HG02973 (cell line): ENCODE results near the gene ANKRD33.

Source experiments
- ATAC-seq: cut with Tn5 transposase; IDR thresholded peaks from one replicate; pipeline ENCODE4 v1.9.1; 2021; ENCODE audit warnings: moderate library complexity; ENCODE audit not compliant: unreplicated experiment

Gene ANKRD33

GRCh38 chr12:51887476-51888315, at the start of gene ANKRD33:
ANKRD33 (plus strand) TSS chr12:51888103; CDS start chr12:51888187, 84 bp downstream.
- ATAC-seq: no peak

GRCh38 chr12:51838762-51839161, 49.1 kb upstream of the ANKRD33 start:
- no peak for ATAC-seq

GRCh38 chr12:51839310-51839947, 48.5 kb upstream of the ANKRD33 start:
- ATAC-seq: no peak

- no peak for ATAC-seq
Observed at GRCh38 chr12:51840966-51841365, 46.9 kb upstream of the ANKRD33 start.

DNA sequence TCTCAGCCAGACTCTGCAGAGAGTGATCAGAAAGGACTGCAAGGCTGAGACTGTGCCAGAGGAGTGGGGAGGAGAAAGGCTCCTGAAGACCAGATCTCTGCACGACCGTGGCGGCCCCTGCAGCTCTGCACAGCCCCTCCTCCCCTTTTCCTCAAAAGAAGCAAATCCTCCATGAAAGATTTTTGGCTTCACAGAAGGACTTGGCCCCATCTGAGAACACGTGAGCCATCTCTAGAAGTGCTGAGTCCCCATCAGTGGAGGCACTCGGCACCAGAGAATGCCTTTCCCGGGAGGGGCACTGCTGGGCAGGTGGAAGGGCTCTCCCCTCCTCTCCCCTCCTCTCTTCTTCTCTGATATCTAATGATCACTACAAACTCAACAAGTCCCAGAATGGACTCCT, 46.2 kb upstream of the ANKRD33 start:
- no peak for ATAC-seq

DNA sequence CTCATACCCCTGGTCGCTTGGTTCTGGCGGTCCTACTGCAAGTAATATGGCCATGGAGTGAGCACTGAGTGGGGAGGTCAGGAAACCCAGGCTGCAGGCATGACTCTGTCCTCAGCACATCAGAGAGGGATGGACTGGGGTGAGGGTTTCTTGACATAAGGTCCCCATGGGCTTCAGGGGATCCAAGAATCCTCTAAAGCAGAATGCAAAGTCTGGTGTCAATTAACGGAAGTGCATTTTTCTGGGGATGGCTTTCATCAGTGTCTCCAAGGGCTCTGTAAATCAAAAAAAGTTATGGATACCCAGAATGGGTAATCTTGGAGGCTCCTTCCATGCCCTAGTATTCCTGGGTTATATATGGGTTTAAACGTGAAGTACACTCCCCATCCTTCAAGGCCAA, 43.0 kb upstream of the ANKRD33 start:
- ATAC-seq: no peak

DNA sequence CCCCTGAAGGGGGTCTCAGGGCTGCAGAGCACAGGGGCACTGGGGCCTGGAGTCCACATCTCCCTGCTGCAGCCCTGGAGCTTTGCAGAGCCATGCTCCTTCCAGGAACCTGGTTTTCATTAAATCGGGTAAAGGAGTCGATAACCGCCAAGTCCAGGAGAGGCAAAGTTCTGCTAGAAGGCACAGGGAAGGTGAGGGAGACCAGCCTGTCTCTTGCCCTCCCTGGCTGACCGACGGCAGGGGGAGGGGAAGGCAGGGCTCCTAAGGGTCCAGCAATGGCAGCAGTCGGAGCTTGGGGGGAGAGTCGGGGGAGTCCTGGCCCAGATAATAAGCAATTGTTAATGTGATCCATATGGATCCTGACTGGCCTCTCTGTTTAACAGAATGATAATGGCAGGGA, 42.4 kb upstream of the ANKRD33 start:
- ATAC-seq: no peak

DNA sequence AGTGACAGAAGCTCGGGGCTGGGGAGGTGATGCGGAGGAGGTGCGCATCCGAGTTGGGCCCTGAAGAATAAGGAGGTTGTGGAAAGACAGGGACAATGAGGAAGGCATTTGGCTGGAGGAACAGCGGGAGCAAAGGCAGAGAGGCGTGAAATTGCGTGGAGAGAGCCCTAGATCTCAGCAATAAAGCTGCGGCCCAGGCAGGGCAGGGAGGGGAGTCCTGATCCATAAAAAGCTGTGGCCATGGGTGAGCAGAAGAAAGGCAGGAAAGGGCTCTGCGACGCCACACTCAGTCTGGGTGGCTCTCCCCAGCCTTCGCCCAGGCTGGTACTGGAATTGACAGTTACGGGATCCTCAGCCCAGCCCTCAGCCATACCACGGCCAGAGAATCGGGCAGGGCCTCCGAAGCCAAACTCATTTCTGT, 41.6 kb upstream of the ANKRD33 start:
- ATAC-seq: no peak

DNA sequence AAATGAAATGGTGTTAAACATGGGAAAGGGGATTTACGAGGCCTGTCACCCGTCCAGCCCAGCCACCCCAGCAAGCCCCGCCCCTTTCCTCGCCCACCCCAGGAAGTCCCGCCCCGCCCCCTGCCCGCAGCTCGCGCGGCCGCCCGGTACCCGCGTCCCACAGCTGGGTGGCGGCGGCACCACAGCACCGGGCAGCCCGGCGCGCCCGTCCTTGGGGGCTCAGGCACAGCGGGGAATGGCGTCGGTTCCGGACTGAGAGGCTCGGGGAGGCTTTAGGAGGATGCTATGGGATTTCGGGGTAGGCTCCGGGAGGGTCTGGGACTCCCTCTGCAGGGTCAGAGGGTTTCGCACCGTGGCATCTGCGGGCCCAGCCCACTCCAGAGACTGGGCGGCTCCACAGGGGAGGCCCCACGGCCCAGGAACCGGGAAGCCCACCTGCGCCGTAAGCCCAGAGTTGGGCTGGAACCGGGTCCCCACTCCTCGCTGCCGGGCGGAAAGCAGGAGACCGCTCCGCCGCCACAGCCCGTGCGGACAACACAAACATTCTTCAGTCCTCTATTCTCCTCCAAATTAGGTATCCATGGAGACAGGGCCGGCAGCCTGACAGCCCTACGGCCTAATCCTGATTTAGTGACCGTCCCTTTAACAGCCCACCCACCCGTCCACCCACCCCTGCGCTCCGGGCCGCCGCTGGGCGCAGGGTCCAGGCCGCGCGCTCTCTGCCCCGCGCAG, 40.8 kb upstream of the ANKRD33 start:
- ATAC-seq: no peak

- ATAC-seq: no peak
Observed at GRCh38 chr12:51847643-51848325, 40.1 kb upstream of the ANKRD33 start.

DNA sequence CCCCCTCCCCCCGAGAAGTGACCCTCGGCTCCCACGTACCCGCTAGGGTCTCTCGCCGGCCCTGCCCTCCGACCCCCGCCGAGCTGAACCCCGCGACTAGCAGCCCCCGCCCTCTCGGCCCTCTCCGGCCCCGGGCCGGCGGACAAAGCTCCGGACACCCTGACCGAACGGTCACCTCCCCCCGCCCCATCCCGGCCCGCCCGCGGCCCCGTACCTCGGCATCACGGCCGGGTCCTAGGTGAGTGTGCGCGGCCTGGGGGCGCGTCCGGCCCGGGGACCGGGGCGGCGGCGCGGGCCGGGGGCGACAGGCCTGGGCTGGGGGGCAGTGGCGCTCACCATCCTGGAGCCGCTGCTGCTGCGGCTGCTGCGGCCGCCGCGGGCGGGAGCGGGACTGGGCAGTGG, 39.6 kb upstream of the ANKRD33 start, which contains the start of gene FIGNL2:
Gene FIGNL2, minus strand, starts transcription at position 393 of the 402 bp plus-strand sequence. CDS start 26,305 bp downstream, outside the sequence.
- no peak for ATAC-seq

DNA sequence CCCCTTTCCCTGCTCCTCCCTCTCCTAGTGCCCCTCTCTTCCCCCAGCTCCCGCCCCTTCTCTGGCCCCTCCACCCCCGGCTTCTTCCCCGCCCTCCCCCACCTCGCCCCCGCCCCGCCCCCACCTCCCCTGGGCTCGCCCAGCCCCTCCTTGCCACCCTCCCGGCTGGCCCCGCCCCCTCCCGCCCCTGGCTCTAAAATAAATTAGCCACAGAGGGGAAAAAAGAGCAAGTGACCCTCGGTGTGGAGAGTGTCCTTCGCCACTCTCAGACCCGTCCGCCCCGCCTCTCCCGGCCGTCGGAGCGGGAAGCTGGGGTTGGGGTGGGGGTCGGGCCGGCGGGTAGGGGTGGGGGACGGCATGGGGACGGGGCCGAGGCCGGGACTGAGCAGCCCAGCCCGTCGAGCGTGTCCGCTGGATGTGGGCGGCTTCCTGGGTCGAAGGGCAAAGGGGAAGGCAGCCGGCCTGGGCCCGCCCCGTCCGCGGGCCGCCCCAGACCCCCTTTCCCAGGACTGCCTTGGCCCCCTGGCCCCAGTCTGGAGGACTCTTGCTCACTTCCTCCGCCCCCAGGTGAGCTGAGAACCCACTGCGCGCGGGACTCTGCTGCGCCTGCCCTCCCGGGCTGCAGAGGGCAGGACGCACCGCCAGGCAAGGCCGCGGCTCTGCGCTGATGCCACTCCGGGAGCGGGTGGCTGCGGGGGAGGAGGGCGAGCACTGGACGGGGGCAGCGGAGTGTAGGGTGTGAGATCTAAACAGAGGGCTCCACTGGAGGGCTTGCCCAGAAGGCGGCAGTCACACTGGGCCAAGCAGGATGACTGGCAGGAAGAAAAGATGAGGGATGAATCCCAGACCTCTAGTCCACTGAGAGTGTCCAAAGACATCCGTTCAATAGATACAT, 38.8 kb upstream of the ANKRD33 start:
- ATAC-seq: no peak

DNA sequence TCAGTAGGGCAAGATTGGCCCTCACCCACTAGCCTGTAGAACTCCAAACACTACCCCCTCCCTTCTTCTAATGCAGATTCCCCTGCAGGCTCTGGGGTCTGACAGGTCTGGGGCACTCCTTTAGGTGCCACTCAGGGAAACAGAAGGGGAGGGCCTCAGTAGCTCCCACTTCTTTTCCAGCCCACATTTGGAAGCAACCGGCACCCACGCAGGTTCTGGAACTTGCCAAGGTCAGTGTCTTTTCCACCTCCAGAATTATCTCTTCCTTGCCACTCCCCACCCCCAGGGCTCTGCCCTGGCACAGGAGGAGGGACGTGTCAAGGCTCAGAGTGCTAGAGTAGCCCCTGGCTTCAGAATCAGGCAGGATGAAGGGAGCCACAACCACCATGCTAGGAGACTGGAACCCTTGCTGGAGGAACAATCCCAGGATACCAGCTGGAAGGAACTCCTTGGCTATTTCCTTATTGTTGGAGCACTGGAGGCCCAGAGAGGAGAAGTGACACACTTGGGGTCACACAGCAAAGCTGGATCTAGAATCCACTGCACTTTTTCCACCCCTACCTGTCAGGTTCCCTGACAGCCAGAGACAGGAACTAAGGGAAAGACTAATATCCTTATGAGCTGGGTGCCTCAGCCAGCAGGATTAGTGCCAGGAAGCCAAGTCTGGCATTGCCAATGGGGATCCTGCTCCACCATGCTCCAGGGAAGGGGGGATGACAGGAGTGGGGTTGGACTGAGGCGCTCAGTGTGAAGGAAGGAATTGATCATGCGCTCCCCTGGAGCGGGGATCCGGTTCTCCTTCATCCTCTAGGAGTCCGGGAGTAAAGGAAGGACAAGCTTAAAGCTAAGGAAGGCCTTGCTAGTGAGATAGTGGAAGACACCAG, 37.6 kb upstream of the ANKRD33 start:
- no peak for ATAC-seq

GRCh38 chr12:51850965-51851299, 37.0 kb upstream of the ANKRD33 start:
- ATAC-seq: no peak

DNA sequence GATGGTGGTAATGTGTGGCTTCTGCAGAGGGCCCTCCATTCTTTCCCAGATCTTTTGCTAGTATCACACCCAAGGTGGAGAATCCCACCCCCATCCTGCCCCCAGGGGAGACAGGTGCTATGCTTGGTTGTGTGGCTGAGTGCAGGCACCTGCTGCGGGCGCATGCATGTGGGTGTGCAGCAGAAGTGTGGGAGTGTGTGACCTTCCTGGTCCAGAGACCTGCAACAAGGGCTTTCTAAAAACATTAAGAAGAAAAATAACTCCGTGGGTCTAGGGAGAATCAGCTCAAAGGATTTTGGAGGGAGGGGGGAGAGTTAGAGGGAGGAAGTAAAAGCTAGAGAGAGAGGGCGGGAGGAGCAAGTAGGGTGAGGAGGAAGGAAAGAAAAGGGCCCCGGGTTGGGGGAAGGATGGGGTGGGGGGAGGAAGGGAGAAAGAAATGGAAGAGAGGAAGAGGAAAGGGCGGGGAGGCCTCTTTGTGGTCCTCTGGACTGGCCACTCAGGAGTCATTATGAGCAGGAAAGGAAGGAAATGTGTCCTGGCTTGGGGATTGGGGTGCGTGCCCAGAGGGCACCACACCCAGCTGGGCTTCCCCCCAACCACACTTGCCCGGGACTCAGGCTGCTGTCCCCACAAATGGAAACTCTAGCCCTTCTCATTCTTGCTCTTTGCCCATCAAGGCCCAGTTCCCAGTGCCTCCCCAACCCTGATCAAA, 36.3 kb upstream of the ANKRD33 start:
- ATAC-seq: no peak

DNA sequence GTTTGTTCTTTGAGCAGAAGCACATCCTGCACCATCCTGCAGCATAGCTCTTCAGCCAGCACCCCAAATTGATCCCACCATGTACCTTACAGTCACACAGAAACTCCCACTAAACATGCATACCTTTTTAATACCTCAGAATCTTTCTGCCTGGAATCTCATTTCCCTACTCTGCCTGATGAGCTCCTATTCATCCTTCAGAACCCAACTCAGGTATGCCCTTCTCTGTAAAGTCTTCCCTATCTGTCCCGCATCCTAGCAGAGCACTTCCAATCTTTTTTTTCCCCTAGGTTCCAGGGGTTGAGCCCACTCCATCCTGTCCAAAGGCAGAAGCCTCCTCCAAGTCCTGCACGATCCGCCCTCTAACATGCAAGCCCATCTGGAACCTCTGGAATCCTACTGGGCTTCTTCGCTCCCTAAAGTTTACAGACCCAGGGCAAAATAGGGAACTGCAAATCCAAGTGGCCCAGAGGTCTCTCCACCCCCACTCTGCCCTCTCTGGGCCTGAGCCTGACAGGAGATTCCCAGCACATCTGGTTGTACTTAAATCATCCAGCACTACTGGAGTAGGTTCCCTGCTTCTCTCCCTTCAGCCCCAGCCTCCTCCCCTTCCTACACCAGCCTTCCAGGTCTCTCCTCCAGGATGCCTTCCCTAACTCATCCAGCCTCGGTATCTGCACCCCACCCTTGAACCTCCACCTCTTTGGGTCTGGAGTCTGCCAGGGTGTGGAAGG, 35.3 kb upstream of the ANKRD33 start:
- no peak for ATAC-seq

GRCh38 chr12:51855586-51856428, 32.1 kb upstream of the ANKRD33 start:
- no peak for ATAC-seq
